ENCODE data around the gene HES2. TPM values are rescaled to one million over a fixed set of nuclear protein-coding genes. Genes with fewer than 3 reads are reported as not detected.

Gene HES2
- total and polyA plus RNA-seq, 2 of the 4 experiments (the other 2 are of a cell fraction), result not detected

DNA sequence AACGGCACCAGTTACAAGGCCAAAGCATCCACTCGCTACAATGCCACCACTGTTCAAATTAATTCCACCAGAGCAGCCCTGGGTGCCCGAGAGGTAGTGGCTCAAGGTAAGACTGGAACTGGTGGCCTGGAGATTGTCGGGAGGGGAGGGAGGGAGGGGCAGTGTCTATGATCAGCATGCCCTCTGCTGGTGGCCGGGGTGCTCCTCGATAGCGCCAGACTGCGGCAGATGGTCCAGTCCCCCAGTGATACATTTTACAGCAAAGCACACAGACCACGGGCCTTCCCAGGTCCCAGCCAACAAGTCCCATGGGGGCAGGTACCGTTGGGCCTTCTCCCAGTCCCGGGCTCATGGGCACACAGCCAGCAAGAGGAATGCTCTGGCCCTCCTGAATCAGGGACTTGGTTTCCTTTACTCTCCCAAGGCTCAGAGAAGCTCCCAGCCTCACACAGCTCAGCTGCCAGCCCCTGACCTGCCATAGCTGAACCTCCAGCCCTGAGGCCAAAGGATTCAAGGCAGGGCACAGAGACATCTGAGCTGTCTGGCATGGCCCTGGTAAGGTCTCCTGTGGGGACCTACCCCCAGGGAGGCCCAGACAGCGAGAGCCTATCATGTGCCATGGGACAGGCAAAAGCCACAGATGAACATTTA, 41.5 kb downstream of the HES2 start:
- no peak overlapping the region for H2AK5ac ChIP-seq (ENCODE audit: low read depth, low read length)
- H2AK9ac ChIP-seq (replicated peaks; ENCODE audit: low read depth, low read length, poor library complexity), result no peak overlapping the region
- H2BK20ac ChIP-seq (ENCODE audit: low read depth, low read length), result no peak overlapping the region
- TF ChIP-seq SMC3 (IDR thresholded peaks at IDR 0.05; ENCODE audit: low read depth, low read length), result no peak
- TF ChIP-seq CHD1 (IDR thresholded peaks at IDR 0.05; ENCODE audit: low read depth, low read length), result no peak
- H4K5ac ChIP-seq (ENCODE audit: low read depth, low read length), result no peak overlapping the region
- no peak overlapping the region for H2BK15ac ChIP-seq (ENCODE audit: low read depth, low read length)
- no peaks in the 10 kb centered on the region for H3K9me3 ChIP-seq (ENCODE audit: control insufficient read depth, insufficient read depth, low read length)
- CTCF ChIA-PET, result interaction anchor here (1.4 kb wide), 1 partner anchor 11 kb away, joined by 3 read pairs; no protein-coding TSS in a partner anchor
- peaks cover 14 to 29% of the 10 kb centered on the region in 2 experiments for H3K79me1 ChIP-seq (ENCODE audit: low read depth in 1 of 2, low read length in 2 of 2)
- H2AFZ ChIP-seq (replicated peaks; ENCODE audit: low read length, poor library complexity), result no peak overlapping the region
- ATAC-seq (ENCODE audit: low read depth) (peak; percentile 42), DNase-seq (no peak)
- no peaks in the 10 kb centered on the region; the same call in 1 of the 2 replicates for H4K20me1 ChIP-seq (ENCODE audit: insufficient read depth, low read length)
- H3K4me3 ChIP-seq (ENCODE audit: insufficient read depth, low read depth, low read length), result no peak overlapping the region
- no peaks in the 10 kb centered on the region for H3K27me3 ChIP-seq (ENCODE audit: control insufficient read depth, insufficient read depth, low read length)
- H3K4ac ChIP-seq (ENCODE audit: low read depth, low read length), result no peak overlapping the region
- WGBS, 2 experiments (ENCODE audit: extremely low coverage in 2 of 2, insufficient read length in 1 of 2), result 59% methylated on average over 3 of the region's 12 CpGs; no CpG with 5 or more reads in 1 of the 2 experiments
- H3K4me1 ChIP-seq (ENCODE audit: control insufficient read depth, insufficient read depth, low read length), result no peaks in the 10 kb centered on the region
- intact Hi-C loops (cut with micrococcal nuclease) (no loop called here), in situ Hi-C loops (cut with MboI; ENCODE audit: low sequenced_read_pairs) (no loop called here), dilution Hi-C loops (cut with HindIII; ENCODE audit: low sequenced_read_pairs, unreplicated experiment) (no loop called here)
- H3K27ac ChIP-seq (ENCODE audit: insufficient read depth, low read length), result no peak overlapping the region
- H3K23ac ChIP-seq (ENCODE audit: low read depth, low read length), result no peak overlapping the region
- no peak overlapping the region for H3K9ac ChIP-seq (ENCODE audit: low read depth, low read length)
- peaks cover 3% of the 10 kb centered on the region; the same call in 1 of the 2 replicates for H3K9me1 ChIP-seq (ENCODE audit: insufficient read depth, low read length)
- H2BK120ac ChIP-seq (ENCODE audit: low read depth, low read length), result no peak overlapping the region
- no peaks in the 10 kb centered on the region for H3K36me3 ChIP-seq (ENCODE audit: control insufficient read depth, insufficient read depth, low read length)
- H4K8ac ChIP-seq (ENCODE audit: low read depth in 2 of 2, low read length in 2 of 2), result no peak overlapping the region
- no peak overlapping the region for H3K14ac ChIP-seq (replicated peaks; ENCODE audit: low read depth, low read length)
- no TSS peak for BruUV-seq (replicated peaks)
- POLR2A ChIA-PET (ENCODE audit: unreplicated experiment), result no interaction called here
- H4K91ac ChIP-seq (ENCODE audit: insufficient read depth, low read depth, low read length), result no peak overlapping the region
- H3K4me2 ChIP-seq (ENCODE audit: low read depth, low read length), result no peak overlapping the region
- no peak overlapping the region for H3K18ac ChIP-seq (ENCODE audit: low read depth, low read length)
- no peak overlapping the region for H2BK5ac ChIP-seq (ENCODE audit: low read depth, low read length, poor library complexity, severe bottlenecking)
- H3K56ac ChIP-seq (ENCODE audit: extremely low read depth, insufficient read depth, low read length), result no peak overlapping the region
